Neural crest cell (in vitro differentiated cells): Measurements from ENCODE around the gene CPLX1. TPM values are rescaled to one million over a fixed set of nuclear protein-coding genes. Genes with fewer than 3 reads are reported as not detected.
"Not testable (repeated sequence)": the region's sequence is repeated elsewhere in the genome, so short reads cannot be mapped to it uniquely, and the experiment has no call there.

Experiments used
- DNase-seq: peaks from one replicate; pipeline ENCODE4 v3.0.0; 2021; ENCODE audit warnings: low read depth, mixed read lengths, low spot score
- H3K27ac Mint-ChIP-seq: one replicate; pipeline ENCODE4 v1.8.0; 2021; ENCODE audit warnings: mild to moderate bottlenecking, mixed read lengths; ENCODE audit not compliant: unreplicated experiment
- H3K27me3 Mint-ChIP-seq: 2 replicates; pipeline ENCODE4 v1.8.0; 2021; ENCODE audit warnings: low read depth, mild to moderate bottlenecking, mixed read lengths
- H3K36me3 Mint-ChIP-seq: 2 replicates; pipeline ENCODE4 v1.8.0; 2021; ENCODE audit warnings: low read depth, mild to moderate bottlenecking, mixed read lengths
- H3K4me1 Mint-ChIP-seq: 2 replicates; pipeline ENCODE4 v1.8.0; 2021; ENCODE audit warnings: mixed read lengths
- H3K4me3 Mint-ChIP-seq: one replicate; pipeline ENCODE4 v1.8.0; 2021; ENCODE audit warnings: mild to moderate bottlenecking, mixed read lengths
- H3K9me3 Mint-ChIP-seq: 2 replicates; pipeline ENCODE4 v1.8.0; 2021; ENCODE audit warnings: mixed read lengths
- total RNA-seq: library from RNA; stranded (reverse); gene quantifications from 2 replicates; pipeline ENCODE4 v1.2.1, GENCODE V29; 2021
- TF ChIP-seq, protein P1 (sequence below): fragments of 200-600 bp; sonication (generic); conservative IDR thresholded peaks from 2 replicates; pipeline ENCODE4 v1.5.0; 2021; ENCODE audit warnings: antibody characterized with exemption, mild to moderate bottlenecking

CPLX1 gene
- total RNA-seq, 1 donor from 2014 or later: 2.0 TPM

DNA sequence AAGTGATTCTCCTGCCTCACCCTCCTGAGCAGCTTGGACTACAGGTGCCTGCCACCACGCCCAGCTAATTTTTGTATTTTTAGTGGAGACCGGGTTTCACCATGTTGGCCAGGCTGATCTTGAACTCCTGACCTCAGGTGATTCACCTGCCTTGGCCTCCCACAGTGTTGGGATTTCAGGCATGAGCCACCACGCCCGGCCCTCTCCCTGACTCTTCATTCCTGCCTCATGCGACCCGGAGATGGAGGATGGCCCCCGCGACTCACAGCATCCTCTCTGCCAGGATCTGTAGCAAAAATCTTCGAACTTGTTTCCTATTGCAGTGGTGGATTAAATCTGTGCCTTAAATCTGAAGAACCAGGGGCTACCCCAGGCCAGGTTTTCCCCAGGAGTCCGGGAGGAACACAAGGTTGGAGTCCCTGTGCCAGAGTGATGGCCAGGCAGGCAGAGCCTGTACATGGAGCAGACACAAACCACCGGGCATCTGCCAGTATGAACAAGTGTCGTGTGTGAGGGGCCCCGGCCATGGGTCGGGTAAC is 11.5 kb downstream of the CPLX1 start:
- TF ChIP-seq, protein P1, sequence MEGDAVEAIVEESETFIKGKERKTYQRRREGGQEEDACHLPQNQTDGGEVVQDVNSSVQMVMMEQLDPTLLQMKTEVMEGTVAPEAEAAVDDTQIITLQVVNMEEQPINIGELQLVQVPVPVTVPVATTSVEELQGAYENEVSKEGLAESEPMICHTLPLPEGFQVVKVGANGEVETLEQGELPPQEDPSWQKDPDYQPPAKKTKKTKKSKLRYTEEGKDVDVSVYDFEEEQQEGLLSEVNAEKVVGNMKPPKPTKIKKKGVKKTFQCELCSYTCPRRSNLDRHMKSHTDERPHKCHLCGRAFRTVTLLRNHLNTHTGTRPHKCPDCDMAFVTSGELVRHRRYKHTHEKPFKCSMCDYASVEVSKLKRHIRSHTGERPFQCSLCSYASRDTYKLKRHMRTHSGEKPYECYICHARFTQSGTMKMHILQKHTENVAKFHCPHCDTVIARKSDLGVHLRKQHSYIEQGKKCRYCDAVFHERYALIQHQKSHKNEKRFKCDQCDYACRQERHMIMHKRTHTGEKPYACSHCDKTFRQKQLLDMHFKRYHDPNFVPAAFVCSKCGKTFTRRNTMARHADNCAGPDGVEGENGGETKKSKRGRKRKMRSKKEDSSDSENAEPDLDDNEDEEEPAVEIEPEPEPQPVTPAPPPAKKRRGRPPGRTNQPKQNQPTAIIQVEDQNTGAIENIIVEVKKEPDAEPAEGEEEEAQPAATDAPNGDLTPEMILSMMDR: no peak
- Mint-ChIP-seq H3K27me3 (peaks cover 77% of the 10 kb centered on the region), H3K36me3 (no peaks in the 10 kb centered on the region), H3K9me3 (no peaks in the 10 kb centered on the region), H3K4me1 (no peaks in the 10 kb centered on the region), H3K27ac (no peak overlapping the region), H3K4me3 (no peak overlapping the region)
- DNase-seq: no peak

DNA sequence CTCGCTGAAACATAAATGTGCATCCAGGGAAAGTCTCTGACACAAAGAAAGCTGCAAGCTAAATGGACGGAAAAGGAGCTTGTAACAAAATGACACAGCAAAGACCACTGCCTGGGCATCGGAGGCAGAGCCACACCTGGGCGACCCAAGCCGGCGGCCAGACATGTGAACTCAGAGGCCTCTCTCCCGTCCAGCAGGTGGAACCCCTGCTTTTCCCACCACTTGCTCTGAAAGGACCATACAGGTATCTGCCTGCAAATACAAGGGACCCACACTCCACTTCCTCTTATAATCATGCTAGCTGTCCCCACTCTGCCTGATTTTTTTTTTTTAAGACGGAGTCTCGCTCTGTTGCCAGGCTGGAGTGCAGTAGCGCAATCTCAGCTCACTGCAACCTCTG is 12.0 kb downstream of the CPLX1 start:
- Mint-ChIP-seq H3K9me3 (no peaks in the 10 kb centered on the region), H3K27me3 (peaks cover 72% of the 10 kb centered on the region), H3K4me3 (no peak overlapping the region), H3K27ac (no peak overlapping the region), H3K4me1 (no peaks in the 10 kb centered on the region), H3K36me3 (no peaks in the 10 kb centered on the region)
- TF ChIP-seq, protein P1: no peak
- DNase-seq: no peak

DNA sequence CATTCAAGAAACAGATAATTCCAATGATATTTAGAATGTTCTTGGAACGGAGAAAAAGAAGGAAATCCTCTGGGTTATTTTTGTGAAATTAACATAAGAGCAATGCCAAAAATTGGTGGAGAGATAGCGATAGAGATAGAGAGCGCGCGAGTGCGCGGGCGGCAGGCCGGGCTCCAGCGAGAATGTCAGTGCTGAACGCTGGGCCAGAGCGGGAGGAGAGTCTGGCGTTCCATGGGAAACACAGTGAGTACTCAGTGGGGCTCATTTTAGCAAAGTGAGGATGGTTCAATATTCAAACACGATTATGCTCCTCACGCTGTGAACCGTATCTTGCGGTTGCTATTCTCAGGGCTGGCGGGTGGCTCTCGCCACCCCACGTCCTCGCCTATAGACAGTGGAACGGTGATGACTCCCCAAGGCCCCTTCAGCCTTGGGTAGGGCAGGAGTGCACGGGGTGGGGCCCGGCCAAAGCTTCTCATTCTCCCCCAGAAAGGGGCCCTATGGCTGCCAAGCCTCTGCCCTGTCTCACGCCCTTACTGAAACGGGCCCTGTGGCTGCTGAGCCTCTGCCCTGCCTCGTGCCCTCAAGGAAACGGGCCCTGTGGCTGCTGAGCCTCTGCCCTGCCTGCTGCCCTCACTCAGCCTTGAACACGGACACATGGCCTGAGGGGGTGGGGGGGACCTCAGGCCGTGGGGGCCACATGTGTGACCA is 16.9 kb downstream of the CPLX1 start:
- no peak for DNase-seq
- Mint-ChIP-seq H3K9me3 (peaks cover 3% of the 10 kb centered on the region), H3K27ac (no peak overlapping the region), H3K27me3 (peaks cover 48% of the 10 kb centered on the region), H3K4me3 (no peak overlapping the region), H3K36me3 (no peaks in the 10 kb centered on the region), H3K4me1 (no peaks in the 10 kb centered on the region)
- TF ChIP-seq, protein P1: no peak

DNA sequence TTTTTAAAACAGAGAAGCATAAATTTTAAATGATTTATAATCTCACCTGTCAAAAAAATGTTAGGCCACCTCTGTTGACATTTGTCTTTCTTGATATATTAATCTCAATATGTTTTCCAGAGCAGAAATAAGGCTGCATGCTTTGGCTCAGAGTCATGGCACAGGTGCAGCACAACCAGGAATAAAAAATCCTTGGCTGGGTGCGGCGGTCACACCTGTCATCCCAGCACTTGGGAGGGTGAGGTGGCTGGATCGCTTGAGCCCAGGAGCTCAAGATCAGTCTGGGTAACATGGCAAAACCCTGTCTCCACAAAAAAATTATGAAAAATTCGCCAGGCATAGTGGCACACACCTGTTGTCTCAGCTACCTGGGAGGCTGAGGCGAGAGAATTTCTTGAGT is 18.1 kb downstream of the CPLX1 start:
- TF ChIP-seq, protein P1: no peak
- Mint-ChIP-seq H3K4me3 (no peak overlapping the region), H3K9me3 (peaks cover 6% of the 10 kb centered on the region), H3K27me3 (peaks cover 36% of the 10 kb centered on the region), H3K36me3 (no peaks in the 10 kb centered on the region), H3K27ac (no peak overlapping the region), H3K4me1 (no peaks in the 10 kb centered on the region)
- no peak for DNase-seq

DNA sequence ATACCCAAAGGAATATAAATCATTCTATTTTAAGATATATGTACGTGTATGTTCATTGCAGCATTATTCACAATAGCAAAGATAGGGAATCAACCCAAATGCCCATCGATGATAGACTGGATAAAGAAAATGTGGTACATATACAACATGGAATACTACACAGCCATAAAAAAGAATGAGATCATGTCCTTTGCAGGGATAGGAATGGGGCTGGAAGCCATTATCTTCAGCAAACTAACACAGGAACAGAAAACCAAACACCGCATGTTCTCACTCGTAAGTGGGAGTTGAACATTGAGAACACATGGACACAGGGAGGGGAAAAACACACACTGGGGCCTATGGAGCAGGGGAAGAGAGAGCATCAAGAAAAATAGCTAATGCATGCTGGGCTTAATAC is 18.9 kb downstream of the CPLX1 start:
- H3K36me3 Mint-ChIP-seq, H3K4me3 Mint-ChIP-seq: not testable (repeated sequence)
- H3K27me3 Mint-ChIP-seq: peaks cover 28% of the 10 kb centered on the region

DNA sequence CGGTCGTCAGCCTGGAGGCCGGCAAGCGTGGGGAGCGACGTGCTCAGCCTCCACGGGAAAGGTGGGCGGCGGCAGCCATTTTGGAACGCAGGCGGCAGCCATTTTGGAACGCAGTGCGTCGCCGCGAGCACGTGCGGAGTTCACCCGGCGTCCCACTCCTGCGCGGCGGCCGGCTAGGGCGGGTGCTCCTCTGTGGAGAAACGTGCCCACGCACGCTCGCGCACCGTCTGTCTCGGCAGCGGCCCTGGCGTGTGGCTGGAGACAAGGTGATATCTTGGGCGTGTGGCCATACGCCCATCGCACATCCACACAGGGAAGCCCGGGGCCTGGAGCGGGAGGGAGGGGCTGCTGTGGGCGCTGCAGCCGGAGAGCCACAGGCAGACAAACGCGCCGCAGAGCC is 21.1 kb downstream of the CPLX1 start:
- Mint-ChIP-seq H3K4me3 (no peak overlapping the region), H3K9me3 (peaks cover 6% of the 10 kb centered on the region), H3K27ac (no peak overlapping the region), H3K27me3 (peaks cover 16% of the 10 kb centered on the region), H3K36me3 (no peaks in the 10 kb centered on the region), H3K4me1 (no peaks in the 10 kb centered on the region)
- DNase-seq: no peak
- TF ChIP-seq, protein P1: no peak

More for the DNA sequence above, 18.9 kb downstream of the CPLX1 start:
- not testable (repeated sequence) for H3K27ac Mint-ChIP-seq, H3K9me3 Mint-ChIP-seq, DNase-seq, H3K4me1 Mint-ChIP-seq
